Nephron (organoid): Measurements from ENCODE around the gene TUBA1C.
"Not testable (repeated sequence)": the region's sequence is repeated elsewhere in the genome, so short reads cannot be mapped to it uniquely, and the experiment has no call there.

Source experiments
- H3K27ac Mint-ChIP-seq, 3 experiments: 2 replicates each; pipeline ENCODE4 v1.8.0; 2020; ENCODE audit warnings: mixed read lengths in 3 of 3, mild to moderate bottlenecking in 2 of 3, moderate library complexity in 1 of 3
- H3K27me3 Mint-ChIP-seq: 2 replicates; pipeline ENCODE4 v1.8.0; 2021; ENCODE audit warnings: low read depth, mild to moderate bottlenecking, moderate library complexity, mixed read lengths
- H3K36me3 Mint-ChIP-seq: 2 replicates; pipeline ENCODE4 v1.8.0; 2020; ENCODE audit warnings: low read depth, mixed read lengths
- H3K4me1 Mint-ChIP-seq: 2 replicates; pipeline ENCODE4 v1.8.0; 2020; ENCODE audit warnings: mixed read lengths
- H3K4me3 Mint-ChIP-seq, 3 experiments: 2 replicates each; pipeline ENCODE4 v1.8.0; 2020; ENCODE audit warnings: mild to moderate bottlenecking in 3 of 3, mixed read lengths in 3 of 3, moderate library complexity in 2 of 3
- H3K9me3 Mint-ChIP-seq: 2 replicates; pipeline ENCODE4 v1.8.0; 2020; ENCODE audit warnings: mixed read lengths
- CTCF ChIP-seq, 3 experiments: fragments of 200-600 bp; sonication (generic); IDR thresholded peaks; one replicate each; pipeline ENCODE4 v1.5.0; 2021; ENCODE audit warnings: antibody characterized with exemption in 3 of 3; ENCODE audit not compliant: unreplicated experiment in 3 of 3

Gene TUBA1C

GRCh38 chr12:49259452-49259851 lies 5.4 kb upstream of the TUBA1C start:
- H3K27ac Mint-ChIP-seq: peak overlapping the region; percentile 43 to 96 (median 94)
- H3K4me3 Mint-ChIP-seq: no peak overlapping the region
- H3K4me1 Mint-ChIP-seq: peaks cover 24% of the 10 kb centered on the region
- no peaks in the 10 kb centered on the region for H3K27me3 Mint-ChIP-seq
- no peak for TF ChIP-seq CTCF (IDR thresholded peaks at IDR 0.05; ENCODE audit: unreplicated experiment in 3 of 3)
- H3K9me3 Mint-ChIP-seq: no peaks in the 10 kb centered on the region
- H3K36me3 Mint-ChIP-seq: no peaks in the 10 kb centered on the region

DNA sequence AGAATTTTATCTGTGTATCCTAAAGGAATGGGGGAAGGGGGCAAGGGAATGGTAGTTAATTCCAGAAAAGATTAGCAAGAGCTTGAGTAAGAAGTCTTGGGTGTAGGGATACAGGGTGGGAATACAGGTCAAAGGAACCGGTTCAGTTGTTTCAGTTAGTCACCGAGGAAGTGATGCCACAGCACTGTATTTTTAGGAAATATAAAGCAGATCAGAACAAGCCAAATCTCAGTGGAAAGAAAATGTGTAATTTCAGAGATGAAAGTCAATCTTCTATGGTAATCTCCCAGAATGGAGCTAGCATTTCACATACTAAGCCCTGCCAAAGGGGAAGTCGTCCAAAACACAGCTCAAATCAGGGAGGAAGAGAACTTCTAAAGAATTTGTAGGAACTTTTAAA lies 4.7 kb upstream of the TUBA1C start:
- Mint-ChIP-seq H3K36me3 (no peaks in the 10 kb centered on the region), H3K9me3 (no peaks in the 10 kb centered on the region), H3K4me3 (peak overlapping the region; percentile 2 to 50 (median 44))

DNA sequence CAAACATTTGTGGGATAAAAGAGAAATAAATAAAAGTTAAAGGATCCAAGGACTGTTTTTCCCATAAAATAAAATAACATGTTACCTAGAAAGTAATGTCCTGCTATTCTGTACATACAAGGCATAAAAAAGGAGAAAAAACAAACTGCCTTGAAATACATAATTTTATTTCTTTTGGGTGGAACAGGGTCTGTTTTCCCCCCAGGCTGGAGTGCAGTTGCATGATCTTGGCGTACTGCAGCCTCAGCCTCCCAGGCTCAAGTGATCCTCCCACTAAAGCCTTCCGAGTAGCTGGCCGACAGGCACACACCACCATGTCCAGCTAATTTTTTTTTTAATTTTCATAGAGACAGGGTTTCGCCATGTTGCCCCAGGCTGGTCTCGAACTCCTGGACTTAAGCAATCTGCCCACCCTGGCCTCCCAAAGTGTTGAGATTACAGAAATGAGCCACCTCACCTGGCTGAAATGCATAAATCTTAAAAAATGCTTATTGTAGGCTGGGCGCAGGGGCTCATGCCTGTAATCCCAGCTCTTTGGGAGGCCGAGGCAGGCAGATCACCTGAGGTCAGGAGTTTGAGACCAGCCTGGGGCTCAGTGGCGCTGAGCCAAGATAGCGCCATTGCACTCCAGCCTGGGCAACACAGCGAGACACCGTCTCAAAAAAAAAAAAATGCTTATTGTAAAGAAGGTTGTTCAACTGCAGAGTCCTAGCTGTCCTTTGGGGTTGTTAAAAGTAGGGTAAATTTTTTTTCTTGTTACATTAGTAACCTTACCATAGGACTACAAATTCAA lies 4.1 kb upstream of the TUBA1C start:
- peak overlapping the region; percentile 73 to 96 (median 94) for H3K27ac Mint-ChIP-seq
- no peak for TF ChIP-seq CTCF (IDR thresholded peaks at IDR 0.05; ENCODE audit: unreplicated experiment in 3 of 3)
- H3K4me3 Mint-ChIP-seq: peak overlapping the region in 2 of 3 experiments; percentile 44 to 50
- H3K4me1 Mint-ChIP-seq: peaks cover 24% of the 10 kb centered on the region
- H3K27me3 Mint-ChIP-seq: no peaks in the 10 kb centered on the region
- no peaks in the 10 kb centered on the region for H3K9me3 Mint-ChIP-seq
- no peaks in the 10 kb centered on the region for H3K36me3 Mint-ChIP-seq

More for the DNA sequence above, 4.7 kb upstream of the TUBA1C start:
- Mint-ChIP-seq H3K4me1 (peaks cover 24% of the 10 kb centered on the region), H3K27me3 (no peaks in the 10 kb centered on the region), H3K27ac (peak overlapping the region; percentile 73 to 96 (median 94))
- TF ChIP-seq CTCF (IDR thresholded peaks at IDR 0.05; ENCODE audit: unreplicated experiment in 3 of 3): no peak

DNA sequence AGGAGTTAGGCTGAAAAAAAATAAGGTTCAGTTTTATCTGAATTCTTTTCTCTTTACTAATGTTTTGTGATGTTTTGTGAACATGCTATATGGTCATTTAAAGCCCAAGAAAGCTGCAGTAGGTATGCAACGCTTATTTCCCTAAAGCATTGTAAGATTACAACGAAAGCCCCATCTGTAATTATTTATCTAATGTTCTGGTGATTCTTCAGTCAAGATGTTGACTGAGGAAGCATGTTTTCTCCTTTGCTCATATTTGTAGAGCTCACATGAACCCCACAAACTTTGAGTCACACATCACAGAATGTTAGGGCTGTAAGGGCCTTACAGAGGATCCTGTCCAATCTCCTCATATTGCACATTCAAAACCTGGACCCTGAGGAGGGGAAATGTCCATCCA lies 3.2 kb upstream of the TUBA1C start:
- no peaks in the 10 kb centered on the region for H3K9me3 Mint-ChIP-seq
- TF ChIP-seq CTCF (IDR thresholded peaks at IDR 0.05; ENCODE audit: unreplicated experiment in 3 of 3): no peak
- H3K27me3 Mint-ChIP-seq: no peaks in the 10 kb centered on the region
- H3K27ac Mint-ChIP-seq: peak overlapping the region in 1 of 3 experiments; percentile 56
- no peak overlapping the region for H3K4me3 Mint-ChIP-seq
- H3K36me3 Mint-ChIP-seq: no peaks in the 10 kb centered on the region
- H3K4me1 Mint-ChIP-seq: peaks cover 24% of the 10 kb centered on the region

DNA sequence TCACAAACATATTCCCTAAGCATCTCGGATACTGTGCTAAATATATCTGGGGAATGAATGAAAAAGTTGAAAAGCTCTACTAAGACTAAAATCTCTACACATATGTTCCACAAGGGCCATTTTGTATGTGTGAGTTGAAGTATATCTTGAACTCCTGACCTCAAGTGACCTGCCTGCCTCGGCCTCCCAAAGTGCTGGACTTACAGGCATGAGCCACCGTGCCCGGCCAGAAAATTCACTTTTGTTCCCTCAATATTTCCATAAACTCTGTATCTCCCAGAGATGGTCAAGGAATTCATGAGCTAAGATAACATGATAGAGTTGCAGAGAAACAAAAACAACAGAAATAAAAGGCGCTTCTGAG lies 1.5 kb upstream of the TUBA1C start:
- peak overlapping the region; percentile 0 to 60 (median 3) for H3K27ac Mint-ChIP-seq
- peak overlapping the region; percentile 91 to 93 (median 91) for H3K4me3 Mint-ChIP-seq
- no peaks in the 10 kb centered on the region for H3K27me3 Mint-ChIP-seq
- H3K9me3 Mint-ChIP-seq: no peaks in the 10 kb centered on the region
- TF ChIP-seq CTCF (IDR thresholded peaks at IDR 0.05; ENCODE audit: unreplicated experiment in 3 of 3): no peak
- peaks cover 24% of the 10 kb centered on the region for H3K4me1 Mint-ChIP-seq
- peaks cover under 1% of the 10 kb centered on the region for H3K36me3 Mint-ChIP-seq

GRCh38 chr12:49264466-49264872 lies 413 bp upstream of the TUBA1C start:
- TF ChIP-seq CTCF (IDR thresholded peaks at IDR 0.05; ENCODE audit: unreplicated experiment in 3 of 3): no peak
- H3K27me3 Mint-ChIP-seq: no peaks in the 10 kb centered on the region
- H3K4me3 Mint-ChIP-seq: peak overlapping the region; percentile 93 to 94 (median 93)
- peak overlapping the region; percentile 60 to 93 (median 91) for H3K27ac Mint-ChIP-seq
- H3K9me3 Mint-ChIP-seq: no peaks in the 10 kb centered on the region
- H3K36me3 Mint-ChIP-seq: peaks cover 8% of the 10 kb centered on the region
- H3K4me1 Mint-ChIP-seq: peaks cover 27% of the 10 kb centered on the region

DNA sequence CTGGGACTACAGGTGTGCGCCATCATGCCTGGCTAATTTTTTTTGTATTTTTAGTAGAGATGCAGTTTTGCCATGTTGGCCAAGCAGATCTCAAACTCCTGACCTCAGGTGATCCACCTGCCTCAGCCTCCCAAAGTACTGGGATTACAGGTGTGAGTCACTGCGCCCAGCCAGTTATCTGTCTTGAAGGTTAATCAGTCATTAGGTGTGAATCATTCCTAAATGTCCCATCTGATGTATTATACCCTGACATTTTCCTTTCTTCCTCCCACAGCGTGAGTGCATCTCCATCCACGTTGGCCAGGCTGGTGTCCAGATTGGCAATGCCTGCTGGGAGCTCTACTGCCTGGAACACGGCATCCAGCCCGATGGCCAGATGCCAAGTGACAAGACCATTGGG lies 4.3 kb downstream of the TUBA1C start:
- H3K4me3 Mint-ChIP-seq, H3K9me3 Mint-ChIP-seq, H3K4me1 Mint-ChIP-seq, H3K27me3 Mint-ChIP-seq, H3K27ac Mint-ChIP-seq: not testable (repeated sequence)
- peaks cover 34% of the 10 kb centered on the region for H3K36me3 Mint-ChIP-seq
